Measurements from ENCODE around the gene SPOCK1.

Gene SPOCK1

GRCh38 chr5:137186759-137187461, 312.2 kb downstream of the SPOCK1 start:
- DNase-seq, result no peak

- DNase-seq, result no peak
Measured at GRCh38 chr5:137185193-137185592, 313.9 kb downstream of the SPOCK1 start.

GRCh38 chr5:137184734-137185133, 314.4 kb downstream of the SPOCK1 start:
- DNase-seq, result no peak

GRCh38 chr5:137182576-137182975, 316.6 kb downstream of the SPOCK1 start:
- no peak for DNase-seq

GRCh38 chr5:137181667-137182066, 317.5 kb downstream of the SPOCK1 start:
- DNase-seq, result no peak

GRCh38 chr5:137179203-137179602, 319.9 kb downstream of the SPOCK1 start:
- DNase-seq, result no peak

GRCh38 chr5:137176609-137177008, 322.5 kb downstream of the SPOCK1 start:
- no peak for DNase-seq

GRCh38 chr5:137176126-137176525, 323.0 kb downstream of the SPOCK1 start:
- no peak for DNase-seq

GRCh38 chr5:137174196-137174595, 324.9 kb downstream of the SPOCK1 start:
- DNase-seq, result no peak

GRCh38 chr5:137172258-137172657, 326.9 kb downstream of the SPOCK1 start:
- no peak for DNase-seq

- DNase-seq, result no peak
Measured at GRCh38 chr5:137167187-137167586, 331.9 kb downstream of the SPOCK1 start.

GRCh38 chr5:137164961-137165360, 334.2 kb downstream of the SPOCK1 start:
- no peak for DNase-seq

GRCh38 chr5:137164536-137164935, 334.6 kb downstream of the SPOCK1 start:
- DNase-seq, result no peak

GRCh38 chr5:137158691-137159090, 340.4 kb downstream of the SPOCK1 start:
- no peak for DNase-seq

GRCh38 chr5:137156180-137156579, 342.9 kb downstream of the SPOCK1 start:
- no peak for DNase-seq

- DNase-seq, result no peak
Measured at GRCh38 chr5:137155261-137156000, 343.7 kb downstream of the SPOCK1 start.

- DNase-seq, result no peak
Measured at GRCh38 chr5:137152616-137153015, 346.5 kb downstream of the SPOCK1 start.

GRCh38 chr5:137148655-137149054, 350.5 kb downstream of the SPOCK1 start:
- no peak for DNase-seq

GRCh38 chr5:137148159-137148558, 351.0 kb downstream of the SPOCK1 start:
- no peak for DNase-seq

GRCh38 chr5:137147346-137147745, 351.8 kb downstream of the SPOCK1 start:
- DNase-seq, result no peak

GRCh38 chr5:137146402-137146890, 352.7 kb downstream of the SPOCK1 start:
- no peak for DNase-seq

- DNase-seq, result no peak
Measured at GRCh38 chr5:137145721-137146120, 353.4 kb downstream of the SPOCK1 start.

GRCh38 chr5:137144656-137145055, 354.5 kb downstream of the SPOCK1 start:
- DNase-seq, result no peak

Data from activated CD8-positive, alpha-beta memory T cell treated with anti-CD3 and anti-CD28 coated beads, Interleukin-2, amount 50 U/mL, for 4 hours (primary cell).